Caco-2 (cell line): ENCODE results near the gene ERP29. TPM values are rescaled to one million over a fixed set of nuclear protein-coding genes. Genes with fewer than 3 reads are reported as not detected.

Experiments used
- Bru-seq: library from RNA; stranded (reverse); fragments of 400-500 nt; gene quantifications from one replicate; lab custom pipeline; 2021; lab: Mats Ljungman, UMichigan
- BruChase-seq, 2 experiments: library from RNA; stranded (reverse); fragments of 400-500 nt; gene quantifications; one replicate each; lab custom pipeline; 2021; lab: Mats Ljungman, UMichigan
- BruUV-seq: library from RNA; stranded (reverse); fragments of 400-500 nt; replicated peaks from 2 replicates; lab custom pipeline; 2021; lab: Mats Ljungman, UMichigan
- CTCF ChIA-PET: fragments of 300-600 bp; sonication (Branson Sonifier 250); formaldehyde crosslinking; loops from one replicate; lab custom pipeline; 2022; ENCODE audit warnings: antibody characterized with exemption; lab: Charles Lee
- POLR2A ChIA-PET: fragments of 300-600 bp; sonication (Branson Sonifier 250); formaldehyde crosslinking; loops from one replicate; lab custom pipeline; 2022; ENCODE audit warnings: antibody characterized with exemption; lab: Charles Lee
- DNase-seq, 2 experiments: peaks; one replicate each; pipeline versions ENCODE4 v3.0.0 to v3.0.0-alpha.2; 2020 to 2022
- H3K27me3 ChIP-seq: replicated peaks from 2 replicates; pipeline ENCODE4 v1.6.0; 2011; ENCODE audit warnings: low read length; ENCODE audit not compliant: control insufficient read depth, insufficient read depth
- H3K36me3 ChIP-seq: 2 replicates; pipeline ENCODE4 v1.5.1; 2011; ENCODE audit warnings: low read length; ENCODE audit not compliant: control insufficient read depth, insufficient read depth
- H3K4me1 ChIP-seq: fragments of 250-450 bp; sonication (Bioruptor Pico); 2 replicates; pipeline ENCODE4 v1.5.1; 2020; ENCODE audit warnings: mild to moderate bottlenecking
- H3K4me3 ChIP-seq: 2 replicates; pipeline ENCODE4 v1.5.1; 2011; ENCODE audit warnings: low read depth, mild to moderate bottlenecking, control low read depth, low read length
- H3K9me3 ChIP-seq: fragments of 250-450 bp; sonication (Bioruptor Pico); 2 replicates; pipeline ENCODE4 v1.5.1; 2020; ENCODE audit warnings: mild to moderate bottlenecking, moderate library complexity
- H3K27ac Mint-ChIP-seq: one replicate; pipeline ENCODE4 v1.8.0; 2022; ENCODE audit warnings: mixed read lengths; ENCODE audit not compliant: unreplicated experiment
- H3K27me3 Mint-ChIP-seq: one replicate; pipeline ENCODE4 v1.8.0; 2022; ENCODE audit warnings: mixed read lengths; ENCODE audit not compliant: insufficient read depth, unreplicated experiment
- H3K36me3 Mint-ChIP-seq: one replicate; pipeline ENCODE4 v1.8.0; 2022; ENCODE audit warnings: mild to moderate bottlenecking, mixed read lengths; ENCODE audit not compliant: insufficient read depth, unreplicated experiment
- H3K4me1 Mint-ChIP-seq: one replicate; pipeline ENCODE4 v1.8.0; 2022; ENCODE audit warnings: low read depth, mixed read lengths; ENCODE audit not compliant: unreplicated experiment
- H3K4me3 Mint-ChIP-seq: one replicate; pipeline ENCODE4 v1.8.0; 2022; ENCODE audit warnings: mild to moderate bottlenecking, moderate library complexity, mixed read lengths; ENCODE audit not compliant: unreplicated experiment
- H3K9me3 Mint-ChIP-seq: one replicate; pipeline ENCODE4 v1.8.0; 2022; ENCODE audit warnings: mixed read lengths; ENCODE audit not compliant: unreplicated experiment
- CTCF ChIP-seq, 2 experiments: fragments of 200-600 bp in 1 of 2; IDR thresholded peaks; 1 replicate in 1 of 2; 2 replicates in 1 of 2; pipeline versions ENCODE4 v1.5.1 to v1.8.0; 2011 to 2022; ENCODE audit warnings: antibody characterized with exemption in 1 of 2, control low read depth in 1 of 2, inconsistent platforms in 1 of 2, low read depth in 1 of 2, low read length in 1 of 2, mild to moderate bottlenecking in 1 of 2, moderate library complexity in 1 of 2; ENCODE audit not compliant: insufficient read depth in 1 of 2, severe bottlenecking in 1 of 2, unreplicated experiment in 1 of 2
- intact Hi-C: fragments of 100-400 bp; cut with micrococcal nuclease; formaldehyde crosslinking; loops from one replicate; pipeline ENCODE4 v1.10.0; 2022; ENCODE audit not compliant: unreplicated experiment
- long read RNA-seq: library from polyadenylated mRNA; stranded (forward); transcript quantifications from one replicate; pipeline ENCODE4 v2.0.0, GENCODE V29; 2022
- total RNA-seq: library from RNA; stranded (reverse); gene quantifications from 2 replicates; pipeline ENCODE4 v1.2.3, GENCODE V29; 2022

The ERP29 gene
- total RNA-seq: 226 and 231 TPM in 2 replicates
- percentile 96 among the genes with signal in this experiment for Bru-seq, nascent RNA
- BruChase-seq, experiment 1, labeled RNA remaining after a 2-hour chase: percentile 94 among the genes with signal in this experiment
- BruChase-seq, experiment 2, labeled RNA remaining after a 6-hour chase: percentile 95 among the genes with signal in this experiment
- long read RNA-seq, transcript ERP29-202 (2 exons, 1,333 nt): minor isoform, 21 of 456 reads
- long read RNA-seq, transcript ERP29-201 (3 exons, 1,735 nt): major isoform, 414 of 456 reads
- long read RNA-seq, partial matches to known transcripts: 17 of 456 reads
- long read RNA-seq, other reads (novel, unspliced or antisense): 4 of 456 reads

GRCh38 chr12:112012775-112013600 is at the start of gene ERP29, which contains the start of gene TMEM116:
Gene ERP29 (plus strand): TSS chr12:112013426. CDS start chr12:112013466, 40 bp downstream.
Gene TMEM116 (minus strand): TSS chr12:112013165. CDS start chr12:112005270, 7,895 bp downstream.
- BruUV-seq: TSS peak; percentile 80
- Mint-ChIP-seq H3K4me3 (peak within 1 kb of the TSS; percentile 90), H3K9me3 (peaks cover 10% of the 10 kb centered on the region), H3K27me3 (no peaks in the 10 kb centered on the region), H3K27ac (peak within 1 kb of the TSS; percentile 91), H3K4me1 (peaks cover 20% of the 10 kb centered on the region), H3K36me3 (peaks cover 55% of the 10 kb centered on the region)
- Histone ChIP-seq H3K36me3 (no peaks in the 10 kb centered on the region; the same call in 1 of the 2 replicates), H3K4me3 (peak within 1 kb of the TSS; percentile 90), H3K27me3 (no peaks in the 10 kb centered on the region), H3K4me1 (peaks cover 7% of the 10 kb centered on the region; the same call in 1 of the 2 replicates), H3K9me3 (no peaks in the 10 kb centered on the region)
- peak; percentile 51 to 71 for TF ChIP-seq CTCF (IDR thresholded peaks at IDR 0.05; ENCODE audit: insufficient read depth in 1 of 2, low read depth in 1 of 2, low read length in 1 of 2, severe bottlenecking in 1 of 2, unreplicated experiment in 1 of 2)
- CTCF ChIA-PET: interaction anchor here (0.5 to 2.1 kb wide), 10 partner anchors 8 to 1322 kb away, joined by 3 to 23 read pairs (median 4); partner anchors contain the start of gene MAPKAPK5
- POLR2A ChIA-PET: interaction anchor here (0.5 to 1.6 kb wide), 13 partner anchors 9 to 327 kb away, joined by 3 to 8 read pairs (median 3); partner anchors contain the start of genes ACAD10, BRAP and MAPKAPK5
- intact Hi-C loops: loop anchor here (2.0 to 5.0 kb wide), 2 partner anchors 68 to 191 kb away; no protein-coding TSS in a partner anchor
- DNase-seq: peak; percentile 98 to 99

GRCh38 chr12:111964935-111965334 is 48.3 kb upstream of the ERP29 start:
- no peak for TF ChIP-seq CTCF (IDR thresholded peaks at IDR 0.05; ENCODE audit: insufficient read depth in 1 of 2, low read depth in 1 of 2, low read length in 1 of 2, severe bottlenecking in 1 of 2, unreplicated experiment in 1 of 2)
- H3K4me1 Mint-ChIP-seq: no peaks in the 10 kb centered on the region
- no peak overlapping the region for H3K4me3 Mint-ChIP-seq

GRCh38 chr12:111971800-111972199 is 41.4 kb upstream of the ERP29 start:
- Mint-ChIP-seq H3K36me3 (no peaks in the 10 kb centered on the region), H3K4me1 (no peaks in the 10 kb centered on the region), H3K9me3 (no peaks in the 10 kb centered on the region), H3K4me3 (no peak overlapping the region), H3K27ac (no peak overlapping the region), H3K27me3 (no peaks in the 10 kb centered on the region)
- no TSS peak for BruUV-seq
- intact Hi-C loops: no loop called here
- ChIA-PET POLR2A (no interaction called here), CTCF (no interaction called here)
- no peak for DNase-seq
- Histone ChIP-seq H3K36me3 (no peaks in the 10 kb centered on the region), H3K27me3 (no peaks in the 10 kb centered on the region), H3K9me3 (0 out of 2 replicates have a peak, but pooled peaks cover 3% of the 10 kb centered on the region), H3K4me1 (no peaks in the 10 kb centered on the region), H3K4me3 (no peak overlapping the region)
- TF ChIP-seq CTCF (IDR thresholded peaks at IDR 0.05; ENCODE audit: insufficient read depth in 1 of 2, low read depth in 1 of 2, low read length in 1 of 2, severe bottlenecking in 1 of 2, unreplicated experiment in 1 of 2): no peak

More at GRCh38 chr12:111964935-111965334, 48.3 kb upstream of the ERP29 start:
- Mint-ChIP-seq H3K27ac (no peak overlapping the region), H3K27me3 (no peaks in the 10 kb centered on the region), H3K9me3 (peaks cover 23% of the 10 kb centered on the region), H3K36me3 (no peaks in the 10 kb centered on the region)
- intact Hi-C loops: no loop called here
- BruUV-seq: no TSS peak
- Histone ChIP-seq H3K9me3 (peaks cover 9% of the 10 kb centered on the region; the same call in 1 of the 2 replicates), H3K4me1 (no peaks in the 10 kb centered on the region), H3K4me3 (no peak overlapping the region), H3K27me3 (no peaks in the 10 kb centered on the region), H3K36me3 (no peaks in the 10 kb centered on the region)
- ChIA-PET CTCF (no interaction called here), POLR2A (no interaction called here)
- DNase-seq: no peak
